NCI-H2196 treated with DMSO at 0.1 percent for 48 hours (cell line): Measurements from ENCODE around the gene TUBGCP3.
"Not testable (repeated sequence)": the region's sequence is repeated elsewhere in the genome, so short reads cannot be mapped to it uniquely, and the experiment has no call there.

ENCODE experiments used
- DNase-seq: peaks from one replicate; lab custom pipeline; 2025; ENCODE audit not compliant: unreplicated experiment; lab: John Stamatoyannopoulos, UW

The TUBGCP3 gene

GRCh38 chr13:112530861-112531260, 57.1 kb downstream of the TUBGCP3 start:
- DNase-seq: no peak

GRCh38 chr13:112529216-112529615, 58.7 kb downstream of the TUBGCP3 start:
- no peak for DNase-seq

GRCh38 chr13:112526146-112526853, 61.7 kb downstream of the TUBGCP3 start:
- no peak for DNase-seq

- DNase-seq: no peak
These were observed 62.5 kb downstream of the TUBGCP3 start for GRCh38 chr13:112525356-112525945.

DNA sequence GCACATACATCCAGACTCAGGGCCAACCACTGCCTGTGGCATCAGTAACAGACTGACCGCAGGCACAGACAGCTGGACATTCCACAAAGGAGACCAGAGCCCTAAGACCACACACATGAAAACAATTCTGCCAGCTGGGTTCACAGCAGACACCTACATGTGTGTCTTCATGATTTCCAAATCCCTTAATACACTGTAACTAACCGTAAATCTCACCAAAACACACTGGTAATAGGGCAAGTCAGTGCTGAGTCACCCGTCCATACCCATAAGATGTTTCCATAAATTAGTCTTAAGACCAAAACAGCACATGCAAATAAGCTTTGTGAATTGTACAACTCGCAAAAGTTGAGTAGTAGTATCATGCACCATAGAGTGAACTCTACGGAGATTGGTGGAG, 65.4 kb downstream of the TUBGCP3 start:
- no peak for DNase-seq

DNA sequence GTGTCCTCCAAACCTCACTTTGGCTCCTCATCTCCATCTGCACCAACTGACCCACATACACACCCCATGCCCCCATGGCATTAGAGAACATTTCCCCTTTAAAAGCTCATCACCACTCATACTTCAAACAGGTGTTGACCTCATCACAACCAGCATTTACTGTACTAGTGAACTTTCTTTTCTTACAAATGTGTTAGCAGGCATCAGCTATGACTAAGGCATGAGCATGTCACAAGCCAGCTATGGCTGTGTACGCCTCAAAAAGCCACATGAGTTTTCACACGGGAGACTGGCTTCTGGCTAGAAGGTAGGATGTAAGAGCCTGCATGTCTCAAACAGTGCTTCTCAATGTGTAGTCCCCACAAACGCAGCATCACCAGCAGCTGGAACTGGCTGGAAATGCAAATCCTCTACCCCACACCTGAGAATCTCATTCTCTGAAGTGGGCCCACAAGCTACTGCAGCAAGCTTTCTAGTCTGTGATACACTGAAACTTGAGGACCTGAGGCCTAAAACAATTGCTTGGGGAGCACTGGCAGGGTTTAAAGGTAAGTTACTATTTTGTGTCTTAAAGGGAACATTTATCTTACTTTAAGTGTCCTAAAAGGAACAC, 66.8 kb downstream of the TUBGCP3 start:
- no peak for DNase-seq

GRCh38 chr13:112519517-112520060, 68.4 kb downstream of the TUBGCP3 start:
- DNase-seq: no peak

- no peak for DNase-seq
These were observed 71.7 kb downstream of the TUBGCP3 start for GRCh38 chr13:112516218-112516617.

GRCh38 chr13:112513761-112514160, 74.2 kb downstream of the TUBGCP3 start:
- DNase-seq: no peak

DNA sequence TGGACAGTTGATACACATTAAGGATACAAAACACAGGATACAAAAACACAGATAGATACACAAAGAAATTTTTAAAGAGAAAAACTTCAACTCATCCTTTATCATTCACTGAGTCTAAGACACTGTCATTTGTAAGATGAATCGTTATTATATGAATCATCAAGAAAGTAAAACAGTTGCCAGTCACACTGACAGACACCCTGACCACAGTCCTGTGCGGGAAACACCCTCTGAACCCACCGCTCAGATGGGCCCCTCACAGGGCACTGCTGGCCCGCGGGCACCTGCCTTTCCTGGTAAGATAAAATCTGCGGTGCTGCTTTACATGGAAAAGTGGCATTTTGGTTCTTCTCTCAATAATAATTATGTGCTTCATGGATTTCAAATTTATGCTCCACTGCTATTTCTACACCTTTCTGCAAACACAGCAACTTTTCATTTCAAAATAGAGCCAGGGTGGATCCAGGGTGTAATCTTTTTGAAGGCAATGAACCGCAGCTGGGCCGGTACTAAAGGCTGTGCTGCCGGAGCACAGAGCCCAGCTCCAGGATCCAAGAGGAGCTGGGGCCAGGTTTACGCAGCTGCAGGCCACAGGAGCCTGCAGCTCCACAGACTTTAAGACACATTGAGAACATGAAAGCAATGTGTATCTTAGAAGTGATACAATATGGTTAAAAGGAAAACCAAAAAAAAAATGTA, 76.8 kb downstream of the TUBGCP3 start:
- no peak for DNase-seq

- peak; percentile 6 for DNase-seq
These were observed 77.8 kb downstream of the TUBGCP3 start for GRCh38 chr13:112510002-112510780.

- no peak for DNase-seq
These were observed 78.8 kb downstream of the TUBGCP3 start for GRCh38 chr13:112509190-112509589.

DNA sequence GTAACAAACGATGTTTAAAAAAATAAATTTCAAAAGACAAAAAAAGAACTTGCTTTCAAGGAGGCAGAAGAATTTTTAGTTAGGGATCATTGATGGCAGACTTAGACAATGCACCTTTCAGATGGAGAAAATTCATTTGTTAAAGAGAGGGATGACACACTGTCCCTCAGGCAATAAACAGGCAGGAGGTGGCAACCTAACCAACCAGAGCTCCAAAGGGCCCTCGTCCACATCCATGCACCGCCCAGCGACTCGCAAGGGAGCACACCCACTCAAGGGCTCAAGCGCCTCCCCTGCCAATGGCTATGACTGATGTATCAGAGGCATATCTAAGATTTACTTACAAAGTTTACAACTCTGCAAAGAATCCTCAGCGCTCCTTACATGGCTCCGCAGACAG, 81.9 kb downstream of the TUBGCP3 start:
- no peak for DNase-seq

DNA sequence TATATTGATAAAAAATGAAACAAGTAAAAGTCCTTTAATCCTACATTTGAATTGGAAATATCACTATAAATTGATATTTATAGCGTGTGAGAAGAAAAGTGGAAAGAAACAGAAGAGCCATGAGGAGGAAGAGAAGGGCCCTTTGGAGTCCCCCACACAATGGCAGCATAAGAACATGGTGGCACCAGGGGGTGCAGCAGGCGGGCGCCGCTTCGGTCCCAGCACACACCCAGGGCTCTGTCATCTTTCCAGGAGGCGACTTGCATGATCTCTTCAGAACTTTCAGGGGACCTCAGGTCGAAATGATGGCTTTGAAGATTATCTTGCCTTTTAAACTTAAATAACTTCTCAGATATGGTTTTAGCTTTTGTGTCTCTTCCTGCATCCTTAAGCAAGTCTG, 91.8 kb downstream of the TUBGCP3 start:
- no peak for DNase-seq

GRCh38 chr13:112495465-112495864, 92.5 kb downstream of the TUBGCP3 start:
- no peak for DNase-seq

DNA sequence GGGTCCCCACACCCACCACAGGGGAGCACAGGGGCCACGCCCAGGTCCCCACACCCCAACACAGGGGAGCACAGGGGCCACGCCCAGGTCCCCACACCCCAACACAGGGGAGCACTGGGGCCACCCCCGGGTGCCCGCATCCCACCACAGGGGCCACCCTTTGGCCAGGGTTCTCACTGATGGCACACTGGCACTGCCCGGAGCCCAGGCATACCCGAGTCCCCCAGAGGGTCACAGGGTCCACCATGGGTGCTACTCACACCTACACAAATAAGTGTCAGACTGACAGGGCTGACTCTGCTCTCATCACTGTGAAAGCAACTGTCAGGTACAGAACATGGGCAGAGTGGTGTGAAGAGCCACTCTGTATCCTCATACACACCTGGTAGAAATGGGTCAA, 98.8 kb downstream of the TUBGCP3 start:
- no peak for DNase-seq

DNA sequence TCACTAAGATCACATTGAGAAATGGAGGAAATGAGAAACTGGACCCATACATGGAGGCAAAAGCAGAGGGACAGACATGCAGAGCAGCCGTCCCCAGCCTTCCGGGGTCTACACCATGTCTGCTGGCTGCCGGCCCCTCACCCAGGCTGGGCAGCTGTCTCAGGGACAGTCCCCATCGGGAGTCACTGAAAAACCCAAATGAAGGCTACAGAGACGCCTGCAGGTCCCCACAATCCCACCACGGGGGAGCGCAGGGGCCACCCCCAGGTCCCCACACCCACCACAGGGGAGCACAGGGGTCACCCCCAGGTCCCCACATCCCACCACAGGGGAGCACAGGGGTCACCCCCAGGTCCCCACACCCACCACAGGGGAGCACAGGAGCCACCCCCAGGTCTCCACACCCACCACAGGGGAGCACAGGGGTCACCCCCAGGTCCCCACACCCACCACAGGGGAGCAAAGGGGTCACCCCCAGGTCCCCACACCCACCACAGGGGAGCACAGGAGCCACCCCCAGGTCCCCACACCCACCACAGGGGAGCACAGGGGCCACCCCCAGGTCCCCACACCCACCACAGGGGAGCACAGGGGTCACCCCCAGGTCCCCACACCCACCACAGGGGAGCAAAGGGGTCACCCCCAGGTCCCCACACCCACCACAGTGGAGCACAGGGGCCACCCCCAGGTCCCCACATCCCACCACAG, 99.5 kb downstream of the TUBGCP3 start:
- DNase-seq: not testable (repeated sequence)

DNA sequence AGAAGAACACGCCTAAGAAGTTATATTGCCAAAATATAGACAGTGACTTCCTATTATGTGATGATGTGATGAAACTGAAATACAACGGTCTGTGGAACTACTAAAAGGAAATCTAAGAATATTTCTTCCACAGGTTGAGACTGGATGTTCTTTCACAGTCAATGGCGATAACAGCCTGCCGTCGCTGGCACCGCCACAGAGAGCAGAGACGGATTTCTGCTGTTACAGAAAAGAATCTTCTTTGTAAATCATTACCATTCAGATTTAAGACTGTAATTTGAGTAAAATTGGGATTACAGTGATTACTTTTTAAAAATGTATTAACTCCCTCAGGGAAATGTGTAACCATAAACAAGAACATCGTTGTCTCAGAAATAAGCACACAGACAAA, 100.8 kb downstream of the TUBGCP3 start:
- DNase-seq: no peak

DNA sequence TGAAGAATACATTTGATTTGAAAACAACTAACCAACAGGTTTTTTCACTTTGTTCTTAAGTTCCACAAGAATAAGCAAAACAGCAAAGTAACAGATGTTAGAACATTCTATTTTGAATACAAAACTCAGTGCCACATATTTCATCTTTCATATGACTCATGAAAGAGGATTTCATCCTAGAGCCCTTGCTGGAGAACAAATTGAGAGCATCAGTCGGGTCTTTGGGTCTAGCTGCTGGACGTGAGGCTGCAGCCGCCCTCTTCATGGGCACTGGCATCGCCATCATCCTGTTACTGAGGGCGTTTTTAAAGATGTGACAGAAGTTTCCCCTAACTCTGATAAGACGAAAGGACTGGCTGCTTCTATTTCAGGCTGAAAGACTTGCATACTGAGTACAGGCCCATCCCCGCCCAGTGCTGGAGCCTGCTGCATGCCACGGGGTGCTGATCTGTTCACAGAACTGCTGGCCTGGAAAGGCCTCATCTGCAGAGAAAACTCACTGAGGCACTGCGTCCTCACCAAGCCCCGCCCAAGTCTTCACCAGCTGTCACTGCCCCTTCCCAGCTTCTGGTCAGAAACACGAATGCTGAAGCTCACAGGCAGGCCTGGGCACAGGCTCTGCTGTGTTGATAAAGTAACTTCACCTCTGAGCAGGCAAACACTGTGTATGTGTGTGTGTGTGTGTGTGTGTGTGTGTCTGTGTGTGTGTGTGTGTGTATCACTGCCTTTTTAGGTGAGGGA, 101.4 kb downstream of the TUBGCP3 start:
- no peak for DNase-seq

- not testable (repeated sequence) for DNase-seq
These were observed 102.1 kb downstream of the TUBGCP3 start for GRCh38 chr13:112485814-112486213.
